ENCODE measurements around the gene CEND1.

DNA sequence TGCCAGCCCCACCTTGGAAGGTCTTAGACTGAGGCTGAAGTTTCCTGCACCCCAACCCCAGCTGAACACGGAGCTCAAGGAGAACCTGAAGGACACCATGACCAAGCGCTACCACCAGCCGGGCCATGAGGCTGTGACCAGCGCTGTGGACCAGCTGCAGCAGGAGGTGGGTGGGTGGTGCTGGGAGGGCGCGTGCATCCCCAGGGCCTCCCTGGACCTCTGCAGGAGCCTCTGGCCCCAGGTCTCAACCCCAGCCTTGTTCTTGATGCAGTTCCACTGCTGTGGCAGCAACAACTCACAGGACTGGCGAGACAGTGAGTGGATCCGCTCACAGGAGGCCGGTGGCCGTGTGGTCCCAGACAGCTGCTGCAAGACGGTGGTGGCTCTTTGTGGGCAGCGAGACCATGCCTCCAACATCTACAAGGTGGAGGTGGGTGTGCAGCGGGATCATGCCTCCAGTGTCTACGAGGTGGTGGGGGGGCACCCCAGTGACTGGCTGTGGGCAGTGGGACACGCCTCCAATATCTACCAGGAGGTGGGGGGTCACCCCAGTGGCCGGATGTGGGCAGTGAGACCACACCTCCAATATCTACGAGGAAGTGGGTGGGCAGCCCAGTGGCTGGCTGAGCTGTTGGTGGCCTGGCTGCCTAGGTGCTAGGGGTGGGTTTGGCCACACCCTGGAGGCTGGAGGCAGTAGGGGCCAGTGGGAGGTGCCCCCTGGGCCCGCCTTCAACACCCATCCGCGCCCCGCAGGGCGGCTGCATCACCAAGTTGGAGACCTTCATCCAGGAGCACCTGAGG, 47.5 kb upstream of the CEND1 start:
- TF ChIP-seq, protein P1, sequence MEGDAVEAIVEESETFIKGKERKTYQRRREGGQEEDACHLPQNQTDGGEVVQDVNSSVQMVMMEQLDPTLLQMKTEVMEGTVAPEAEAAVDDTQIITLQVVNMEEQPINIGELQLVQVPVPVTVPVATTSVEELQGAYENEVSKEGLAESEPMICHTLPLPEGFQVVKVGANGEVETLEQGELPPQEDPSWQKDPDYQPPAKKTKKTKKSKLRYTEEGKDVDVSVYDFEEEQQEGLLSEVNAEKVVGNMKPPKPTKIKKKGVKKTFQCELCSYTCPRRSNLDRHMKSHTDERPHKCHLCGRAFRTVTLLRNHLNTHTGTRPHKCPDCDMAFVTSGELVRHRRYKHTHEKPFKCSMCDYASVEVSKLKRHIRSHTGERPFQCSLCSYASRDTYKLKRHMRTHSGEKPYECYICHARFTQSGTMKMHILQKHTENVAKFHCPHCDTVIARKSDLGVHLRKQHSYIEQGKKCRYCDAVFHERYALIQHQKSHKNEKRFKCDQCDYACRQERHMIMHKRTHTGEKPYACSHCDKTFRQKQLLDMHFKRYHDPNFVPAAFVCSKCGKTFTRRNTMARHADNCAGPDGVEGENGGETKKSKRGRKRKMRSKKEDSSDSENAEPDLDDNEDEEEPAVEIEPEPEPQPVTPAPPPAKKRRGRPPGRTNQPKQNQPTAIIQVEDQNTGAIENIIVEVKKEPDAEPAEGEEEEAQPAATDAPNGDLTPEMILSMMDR (IDR thresholded peaks at IDR 0.05; ENCODE audit: extremely low read depth in 1 of 2, insufficient read depth in 1 of 2, low read depth in 1 of 2, low read length in 2 of 2) = no peak
- TF ChIP-seq POLR2AphosphoS5 (IDR thresholded peaks at IDR 0.05; ENCODE audit: insufficient read depth, low read depth, low read length) = peak; percentile 61
- TF ChIP-seq EZH2 (IDR thresholded peaks at IDR 0.05; ENCODE audit: borderline replicate concordance, low read depth, low read length, severe bottlenecking) = no peak
- no peak for TF ChIP-seq FOS (IDR thresholded peaks at IDR 0.05; ENCODE audit: borderline replicate concordance, insufficient read depth, low read length)
- no peak for TF ChIP-seq JUN (IDR thresholded peaks at IDR 0.05; ENCODE audit: borderline replicate concordance, insufficient read depth, insufficient read length, low read depth)
- peak; percentile 34 for TF ChIP-seq POLR2A (IDR thresholded peaks at IDR 0.05; ENCODE audit: low read depth, low read length)
- TF ChIP-seq MYC (IDR thresholded peaks at IDR 0.05; ENCODE audit: low read depth, low read length) = no peak
